SK-N-SH (cell line): ENCODE results near the gene TAB2.

ENCODE experiments used
- CTCF ChIP-seq: fragments of 200-600 bp; sonication (generic); IDR thresholded peaks from 2 replicates; pipeline ENCODE4 v1.6.1; 2017; ENCODE audit warnings: antibody characterized with exemption, mild to moderate bottlenecking, moderate library complexity
- EP300 ChIP-seq, 2 experiments: IDR thresholded peaks; 2 replicates each; pipeline versions ENCODE4 v1.4.0 to v1.6.1; 2012; ENCODE audit warnings: borderline replicate concordance in 1 of 2, low read depth in 1 of 2, low read length in 1 of 2
- EZH2phosphoT487 ChIP-seq: fragments of 200-600 bp; sonication (generic); IDR thresholded peaks from 2 replicates; pipeline ENCODE4 v1.6.1; 2017; ENCODE audit warnings: low read depth, mixed run types, mild to moderate bottlenecking, antibody characterized with exemption, moderate library complexity, borderline replicate concordance
- FOXJ3 ChIP-seq: sonication (generic); formaldehyde crosslinking; IDR thresholded peaks from 2 replicates; pipeline ENCODE4 v1.5.1; 2020; ENCODE audit warnings: mild to moderate bottlenecking, missing genetic modification reagents
- FOXM1 ChIP-seq: IDR thresholded peaks from 2 replicates; pipeline ENCODE4 v1.4.0; 2012; ENCODE audit warnings: low read depth, mild to moderate bottlenecking
- PBX3 ChIP-seq: IDR thresholded peaks from 2 replicates; pipeline ENCODE4; 2012
- RAD21 ChIP-seq: IDR thresholded peaks from 2 replicates; pipeline ENCODE4 v1.6.1; 2012; ENCODE audit warnings: mild to moderate bottlenecking, low read length
- RCOR1 ChIP-seq: fragments of 150-350 bp; IDR thresholded peaks from 2 replicates; pipeline ENCODE4 v1.6.1; 2017; ENCODE audit warnings: antibody characterized with exemption, low read length
- USF1 ChIP-seq: IDR thresholded peaks from 2 replicates; pipeline ENCODE4 v1.4.0; 2012; ENCODE audit warnings: low read depth, borderline replicate concordance
- USF2 ChIP-seq: fragments of 150-350 bp; IDR thresholded peaks from 2 replicates; pipeline ENCODE4 v1.6.1; 2017; ENCODE audit warnings: antibody characterized with exemption, low read length, low read depth, borderline replicate concordance
- TF ChIP-seq, protein P1 (sequence below): IDR thresholded peaks from 2 replicates; pipeline ENCODE4 v1.6.1; 2012; ENCODE audit warnings: mild to moderate bottlenecking, low read depth, low read length, moderate library complexity

GRCh38 chr6:149400050-149400449 lies 82.5 kb downstream of the TAB2 start, which contains the start of gene SUMO4:
- no peak for TF ChIP-seq USF1
- TF ChIP-seq EZH2phosphoT487 = no peak
- TF ChIP-seq CTCF = no peak
- no peak for TF ChIP-seq FOXJ3 (CRISPR knock-in tag)
- no peak for TF ChIP-seq EP300 (IDR thresholded peaks at IDR 0.05; ENCODE audit: borderline replicate concordance in 1 of 2, low read depth in 1 of 2, low read length in 1 of 2)
- no peak for TF ChIP-seq USF2
- TF ChIP-seq, protein P1, sequence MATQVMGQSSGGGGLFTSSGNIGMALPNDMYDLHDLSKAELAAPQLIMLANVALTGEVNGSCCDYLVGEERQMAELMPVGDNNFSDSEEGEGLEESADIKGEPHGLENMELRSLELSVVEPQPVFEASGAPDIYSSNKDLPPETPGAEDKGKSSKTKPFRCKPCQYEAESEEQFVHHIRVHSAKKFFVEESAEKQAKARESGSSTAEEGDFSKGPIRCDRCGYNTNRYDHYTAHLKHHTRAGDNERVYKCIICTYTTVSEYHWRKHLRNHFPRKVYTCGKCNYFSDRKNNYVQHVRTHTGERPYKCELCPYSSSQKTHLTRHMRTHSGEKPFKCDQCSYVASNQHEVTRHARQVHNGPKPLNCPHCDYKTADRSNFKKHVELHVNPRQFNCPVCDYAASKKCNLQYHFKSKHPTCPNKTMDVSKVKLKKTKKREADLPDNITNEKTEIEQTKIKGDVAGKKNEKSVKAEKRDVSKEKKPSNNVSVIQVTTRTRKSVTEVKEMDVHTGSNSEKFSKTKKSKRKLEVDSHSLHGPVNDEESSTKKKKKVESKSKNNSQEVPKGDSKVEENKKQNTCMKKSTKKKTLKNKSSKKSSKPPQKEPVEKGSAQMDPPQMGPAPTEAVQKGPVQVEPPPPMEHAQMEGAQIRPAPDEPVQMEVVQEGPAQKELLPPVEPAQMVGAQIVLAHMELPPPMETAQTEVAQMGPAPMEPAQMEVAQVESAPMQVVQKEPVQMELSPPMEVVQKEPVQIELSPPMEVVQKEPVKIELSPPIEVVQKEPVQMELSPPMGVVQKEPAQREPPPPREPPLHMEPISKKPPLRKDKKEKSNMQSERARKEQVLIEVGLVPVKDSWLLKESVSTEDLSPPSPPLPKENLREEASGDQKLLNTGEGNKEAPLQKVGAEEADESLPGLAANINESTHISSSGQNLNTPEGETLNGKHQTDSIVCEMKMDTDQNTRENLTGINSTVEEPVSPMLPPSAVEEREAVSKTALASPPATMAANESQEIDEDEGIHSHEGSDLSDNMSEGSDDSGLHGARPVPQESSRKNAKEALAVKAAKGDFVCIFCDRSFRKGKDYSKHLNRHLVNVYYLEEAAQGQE = no peak
- no peak for TF ChIP-seq FOXM1
- no peak for TF ChIP-seq RCOR1
- TF ChIP-seq RAD21 = no peak
- no peak for TF ChIP-seq PBX3
